ENCODE measurements around the gene SUPT3H.

The SUPT3H gene

DNA sequence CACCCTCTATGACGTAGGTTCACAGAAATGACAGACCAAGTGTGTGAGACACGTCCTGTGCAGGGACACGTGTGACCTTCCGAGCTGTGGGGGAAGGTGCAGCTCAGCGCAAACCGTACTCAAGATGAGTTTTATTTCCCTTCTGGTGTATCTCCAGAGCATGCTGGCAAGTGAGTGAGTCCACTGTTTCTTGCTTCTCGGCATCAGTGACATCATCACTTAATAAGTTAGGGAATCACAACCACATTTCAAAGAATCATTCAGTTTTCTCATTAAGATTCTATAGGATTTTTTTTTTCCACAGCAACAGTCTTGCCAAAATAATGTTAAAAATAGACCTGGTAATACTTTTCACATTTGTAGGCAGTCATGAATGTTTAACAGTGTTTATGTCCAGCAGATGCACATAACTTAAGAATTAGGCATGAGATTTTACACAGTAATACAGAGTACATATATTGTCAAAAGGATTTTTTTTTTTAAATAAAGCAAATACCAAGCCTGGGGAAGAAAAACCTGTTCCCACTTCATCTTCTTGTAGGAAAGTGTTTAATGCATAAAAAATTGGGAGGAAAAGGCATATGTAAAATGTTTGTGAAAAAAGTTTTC, 572.4 kb downstream of the SUPT3H start:
- no peaks in the 10 kb centered on the region for H3K36me3 ChIP-seq (ENCODE audit: insufficient read depth, low read length)
- H3K4me3 ChIP-seq: no peak overlapping the region
- no peak overlapping the region for H3K9ac ChIP-seq (ENCODE audit: insufficient read length)
- no peaks in the 10 kb centered on the region for H3K9me3 ChIP-seq (ENCODE audit: low read depth, low read length)
- no peak overlapping the region for H3K27ac ChIP-seq
- TF ChIP-seq EZH2 (IDR thresholded peaks at IDR 0.05): no peak
- no peak for TF ChIP-seq FOXP2 (optimal IDR thresholded peaks at IDR 0.05; ENCODE audit: control extremely low read depth, extremely low read length, insufficient read depth)
- no peak for TF ChIP-seq POLR2AphosphoS5 (IDR thresholded peaks at IDR 0.05; ENCODE audit: borderline replicate concordance, low read depth, low read length)
- DNase-seq (ENCODE audit: low read depth, low spot score): no peak

- no peak for DNase-seq (ENCODE audit: low read depth, low spot score)
- TF ChIP-seq POLR2AphosphoS5 (IDR thresholded peaks at IDR 0.05; ENCODE audit: borderline replicate concordance, low read depth, low read length) (no peak), EZH2 (IDR thresholded peaks at IDR 0.05) (no peak), FOXP2 (optimal IDR thresholded peaks at IDR 0.05; ENCODE audit: control extremely low read depth, extremely low read length, insufficient read depth) (no peak)
- no peak overlapping the region for H3K9ac ChIP-seq (ENCODE audit: insufficient read length)
- H3K4me3 ChIP-seq: no peak overlapping the region
- H3K9me3 ChIP-seq (ENCODE audit: low read depth, low read length): no peaks in the 10 kb centered on the region
- no peak overlapping the region for H3K27ac ChIP-seq
- H3K36me3 ChIP-seq (ENCODE audit: insufficient read depth, low read length): no peaks in the 10 kb centered on the region
Observed at GRCh38 chr6:44804546-44805159, 573.1 kb downstream of the SUPT3H start.

- Histone ChIP-seq H3K4me3 (no peak overlapping the region), H3K36me3 (ENCODE audit: insufficient read depth, low read length) (no peaks in the 10 kb centered on the region), H3K27ac (no peak overlapping the region), H3K9me3 (ENCODE audit: low read depth, low read length) (no peaks in the 10 kb centered on the region), H3K9ac (ENCODE audit: insufficient read length) (no peak overlapping the region)
- TF ChIP-seq FOXP2 (optimal IDR thresholded peaks at IDR 0.05; ENCODE audit: control extremely low read depth, extremely low read length, insufficient read depth) (no peak), POLR2AphosphoS5 (IDR thresholded peaks at IDR 0.05; ENCODE audit: borderline replicate concordance, low read depth, low read length) (no peak), EZH2 (IDR thresholded peaks at IDR 0.05) (no peak)
- no peak for DNase-seq (ENCODE audit: low read depth, low spot score)
Observed at GRCh38 chr6:44804016-44804415, 573.7 kb downstream of the SUPT3H start.

DNA sequence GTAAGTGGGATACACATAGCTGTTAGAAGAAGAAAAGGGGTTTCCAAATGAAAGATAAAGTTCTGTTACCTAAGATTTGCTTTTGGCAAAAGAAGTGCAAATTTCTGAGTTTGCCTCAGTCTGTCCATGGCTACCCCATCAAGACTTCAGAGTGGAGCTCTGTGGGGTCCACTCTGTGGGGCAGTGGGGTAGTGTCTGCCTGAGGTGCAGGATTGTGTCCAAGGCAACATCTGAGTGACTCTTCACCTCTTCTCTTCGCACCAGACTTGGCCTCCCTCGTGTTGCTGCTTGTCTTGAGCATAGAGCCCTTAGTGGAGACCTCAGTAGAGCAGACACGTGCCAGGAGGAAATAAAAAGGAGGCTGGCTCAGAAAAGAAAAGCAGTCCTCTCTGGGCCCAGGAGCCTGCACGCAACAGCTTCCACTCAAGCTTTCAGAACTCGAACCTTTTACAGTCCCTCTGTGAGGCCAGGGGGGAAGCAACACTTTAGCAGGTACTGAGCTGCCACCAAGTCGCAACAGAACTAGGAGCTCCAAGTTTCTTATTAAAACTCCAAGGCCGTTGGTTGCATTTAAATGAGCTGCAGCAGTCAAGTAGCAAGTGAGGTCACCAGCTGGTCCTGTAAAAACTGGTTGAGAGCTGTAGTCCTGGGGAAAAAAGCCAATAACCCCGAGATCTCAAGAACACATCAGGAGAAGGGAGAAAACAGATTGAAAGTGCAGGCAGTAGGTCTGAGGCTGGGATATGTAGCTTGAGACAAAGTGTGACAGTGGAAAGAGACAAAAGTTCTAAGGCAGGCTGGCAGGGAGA, 576.7 kb downstream of the SUPT3H start:
- no peak for DNase-seq (ENCODE audit: low read depth, low spot score)
- Histone ChIP-seq H3K27ac (no peak overlapping the region), H3K9me3 (ENCODE audit: low read depth, low read length) (no peaks in the 10 kb centered on the region), H3K4me3 (no peak overlapping the region), H3K9ac (ENCODE audit: insufficient read length) (no peak overlapping the region), H3K36me3 (ENCODE audit: insufficient read depth, low read length) (no peaks in the 10 kb centered on the region)
- TF ChIP-seq POLR2AphosphoS5 (IDR thresholded peaks at IDR 0.05; ENCODE audit: borderline replicate concordance, low read depth, low read length): no peak
- TF ChIP-seq FOXP2 (optimal IDR thresholded peaks at IDR 0.05; ENCODE audit: control extremely low read depth, extremely low read length, insufficient read depth): no peak
- TF ChIP-seq EZH2 (IDR thresholded peaks at IDR 0.05): no peak

- TF ChIP-seq EZH2 (IDR thresholded peaks at IDR 0.05): no peak
- TF ChIP-seq FOXP2 (optimal IDR thresholded peaks at IDR 0.05; ENCODE audit: control extremely low read depth, extremely low read length, insufficient read depth): no peak
- TF ChIP-seq POLR2AphosphoS5 (IDR thresholded peaks at IDR 0.05; ENCODE audit: borderline replicate concordance, low read depth, low read length): no peak
- Histone ChIP-seq H3K36me3 (ENCODE audit: insufficient read depth, low read length) (no peaks in the 10 kb centered on the region), H3K9me3 (ENCODE audit: low read depth, low read length) (no peaks in the 10 kb centered on the region), H3K4me3 (no peak overlapping the region), H3K9ac (ENCODE audit: insufficient read length) (no peak overlapping the region), H3K27ac (no peak overlapping the region)
- DNase-seq (ENCODE audit: low read depth, low spot score): no peak
Observed at GRCh38 chr6:44800171-44800783, 577.5 kb downstream of the SUPT3H start.

- Histone ChIP-seq H3K27ac (no peak overlapping the region), H3K9me3 (ENCODE audit: low read depth, low read length) (no peaks in the 10 kb centered on the region), H3K9ac (ENCODE audit: insufficient read length) (no peak overlapping the region), H3K4me3 (no peak overlapping the region), H3K36me3 (ENCODE audit: insufficient read depth, low read length) (no peaks in the 10 kb centered on the region)
- no peak for DNase-seq (ENCODE audit: low read depth, low spot score)
- TF ChIP-seq POLR2AphosphoS5 (IDR thresholded peaks at IDR 0.05; ENCODE audit: borderline replicate concordance, low read depth, low read length) (no peak), EZH2 (IDR thresholded peaks at IDR 0.05) (no peak), FOXP2 (optimal IDR thresholded peaks at IDR 0.05; ENCODE audit: control extremely low read depth, extremely low read length, insufficient read depth) (no peak)
Observed at GRCh38 chr6:44797746-44798145, 580.0 kb downstream of the SUPT3H start.

DNA sequence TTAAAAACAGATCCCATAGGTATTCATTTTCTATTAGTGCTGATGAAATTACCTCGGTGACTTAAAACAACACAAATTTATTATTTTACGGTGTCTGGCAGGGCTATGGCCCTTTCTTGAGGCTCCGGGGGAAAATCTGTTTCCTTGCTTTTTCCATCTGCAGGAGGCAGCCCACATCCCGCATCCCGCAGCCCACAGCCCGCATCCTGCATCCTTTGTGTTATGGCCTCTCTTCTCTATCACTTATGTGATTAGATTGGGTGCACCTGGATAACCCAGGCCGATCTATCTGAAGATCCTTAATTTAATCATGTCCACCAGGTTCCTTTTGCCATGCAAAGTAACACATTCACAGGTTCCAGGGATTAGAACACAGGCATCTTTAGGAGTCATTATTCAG, 582.4 kb downstream of the SUPT3H start:
- Histone ChIP-seq H3K4me3 (no peak overlapping the region), H3K9me3 (ENCODE audit: low read depth, low read length) (no peaks in the 10 kb centered on the region), H3K36me3 (ENCODE audit: insufficient read depth, low read length) (no peaks in the 10 kb centered on the region), H3K9ac (ENCODE audit: insufficient read length) (no peak overlapping the region), H3K27ac (no peak overlapping the region)
- TF ChIP-seq POLR2AphosphoS5 (IDR thresholded peaks at IDR 0.05; ENCODE audit: borderline replicate concordance, low read depth, low read length): no peak
- no peak for DNase-seq (ENCODE audit: low read depth, low spot score)

- Histone ChIP-seq H3K27ac (no peak overlapping the region), H3K36me3 (ENCODE audit: insufficient read depth, low read length) (no peaks in the 10 kb centered on the region), H3K9ac (ENCODE audit: insufficient read length) (no peak overlapping the region), H3K9me3 (ENCODE audit: low read depth, low read length) (no peaks in the 10 kb centered on the region), H3K4me3 (no peak overlapping the region)
- DNase-seq (ENCODE audit: low read depth, low spot score): no peak
- TF ChIP-seq FOXP2 (optimal IDR thresholded peaks at IDR 0.05; ENCODE audit: control extremely low read depth, extremely low read length, insufficient read depth) (no peak), POLR2AphosphoS5 (IDR thresholded peaks at IDR 0.05; ENCODE audit: borderline replicate concordance, low read depth, low read length) (no peak), EZH2 (IDR thresholded peaks at IDR 0.05) (no peak)
Observed at GRCh38 chr6:44789806-44790205, 587.9 kb downstream of the SUPT3H start.

Data from SK-N-MC (cell line).